Measurements from ENCODE around the gene TPM1. TPM values are rescaled to one million over a fixed set of nuclear protein-coding genes. Genes with fewer than 3 reads are reported as not detected.
A peak's percentile ranks its signal among the peaks of the same experiment; 100 is the strongest.

TPM1 gene
- total RNA-seq, 1 experiment from 2014 or later: 748 TPM

DNA sequence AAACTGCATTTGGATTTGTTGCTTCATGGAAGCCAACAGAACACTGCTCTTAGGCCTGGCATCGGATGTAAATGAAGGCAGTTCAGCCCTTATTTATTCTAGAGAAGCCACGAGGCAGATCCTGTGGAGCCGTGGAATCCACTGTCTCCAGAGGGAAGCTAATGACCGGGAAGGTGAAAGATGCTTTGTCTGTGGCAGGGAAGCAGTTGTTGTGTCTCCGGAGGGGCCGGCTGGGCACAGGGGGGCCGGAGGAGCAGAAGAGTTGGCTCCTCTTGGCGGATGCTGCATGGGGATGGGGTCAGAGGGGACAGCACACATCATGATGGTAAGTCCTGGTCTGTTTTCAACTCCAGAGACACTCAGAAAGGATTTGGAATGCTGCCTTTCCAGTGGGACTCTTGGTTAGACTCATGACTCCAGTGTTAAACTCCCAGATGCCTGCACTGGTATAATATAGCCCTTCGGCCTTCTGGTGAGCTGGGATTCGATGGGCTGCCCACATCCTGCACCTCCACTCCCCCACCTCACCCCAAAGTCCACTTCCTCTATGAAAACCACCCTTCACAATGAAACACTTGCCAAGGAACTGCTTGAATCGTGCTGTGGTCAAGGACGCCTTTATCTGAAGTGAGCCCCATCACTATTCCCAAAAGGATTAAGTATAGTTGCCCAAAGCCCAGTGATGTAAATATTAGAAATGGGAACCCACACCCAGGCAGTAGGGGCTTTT lies 33.6 kb downstream of the TPM1 start:
- peak overlapping the region; percentile 19 for H2AK5ac ChIP-seq (ENCODE audit: insufficient read length, low read length)
- H4K5ac ChIP-seq (ENCODE audit: insufficient read length, low read depth, low read length): peak overlapping the region; percentile 15
- H4K20me1 ChIP-seq (ENCODE audit: control insufficient read depth, insufficient read depth, insufficient read length): no peaks in the 10 kb centered on the region
- peak overlapping the region; percentile 89 for H3K27ac ChIP-seq (ENCODE audit: insufficient read length, low read depth, low read length)
- H3K23me2 ChIP-seq (ENCODE audit: insufficient read length, low read depth, low read length, poor library complexity, severe bottlenecking): no peaks in the 10 kb centered on the region
- peak overlapping the region; percentile 97 to 99 (median 97) for H3K27ac Mint-ChIP-seq
- H3K4me1 ChIP-seq (ENCODE audit: insufficient read depth, low read length): peaks cover 17% of the 10 kb centered on the region; the same call in 1 of the 2 replicates
- H3K56ac ChIP-seq (ENCODE audit: insufficient read length, low read depth, low read length): no peak overlapping the region
- peak overlapping the region; percentile 40 for H2BK12ac ChIP-seq (ENCODE audit: insufficient read length, low read depth, low read length)
- no peak overlapping the region for H2BK20ac ChIP-seq (ENCODE audit: low read depth, low read length, poor library complexity, severe bottlenecking)
- H3K9me3 ChIP-seq (ENCODE audit: control insufficient read depth, low read depth, low read length): no peaks in the 10 kb centered on the region
- peaks cover 75 to 82% of the 10 kb centered on the region in 2 experiments for H3K4me1 Mint-ChIP-seq
- H3K18ac ChIP-seq (ENCODE audit: insufficient read length, low read depth, low read length): peak overlapping the region; percentile 62
- WGBS (ENCODE audit: extremely low coverage, insufficient read length, low lambda C conversion rate): no CpG with 5 or more reads among the region's 12 CpGs
- H3K23ac ChIP-seq (ENCODE audit: insufficient read length, low read depth, low read length): no peak overlapping the region
- H3K9ac ChIP-seq (ENCODE audit: extremely low read depth, insufficient read length, low read length): peak overlapping the region; percentile 9
- no peaks in the 10 kb centered on the region for H3K79me1 ChIP-seq (ENCODE audit: insufficient read depth, low read depth, low read length, poor library complexity, severe bottlenecking)
- H4K91ac ChIP-seq (ENCODE audit: insufficient read length, low read depth, low read length): peak overlapping the region; percentile 29
- peak overlapping the region; percentile 10; the same call in 1 of the 2 replicates for H3K4ac ChIP-seq (ENCODE audit: low read depth, low read length)
- H2BK15ac ChIP-seq (ENCODE audit: low read depth, low read length): no peak overlapping the region
- H2AFZ ChIP-seq (ENCODE audit: low read length): no peak overlapping the region
- peak overlapping the region; percentile 63 for H2BK120ac ChIP-seq (ENCODE audit: low read depth, low read length, poor library complexity, severe bottlenecking)
- peak overlapping the region; percentile 59 for H2BK5ac ChIP-seq (ENCODE audit: insufficient read length, low read length)
- no peaks in the 10 kb centered on the region for H3K79me2 ChIP-seq (ENCODE audit: insufficient read depth, low read length)
- peak overlapping the region; percentile 38 to 65 for H3K4me3 Mint-ChIP-seq
- peak overlapping the region; percentile 27; the same call in 1 of the 2 replicates for H3K14ac ChIP-seq (ENCODE audit: insufficient read depth, low read length)
- no peak overlapping the region for H4K8ac ChIP-seq (replicated peaks; ENCODE audit: insufficient read length, low read depth, low read length)
- H3K27me3 ChIP-seq (ENCODE audit: insufficient read depth, low read length): no peaks in the 10 kb centered on the region
- H3K4me2 ChIP-seq (ENCODE audit: insufficient read depth, insufficient read length, low read length): peak overlapping the region; percentile 3
- DNase-seq: no peak
- no peak overlapping the region for H3T11ph ChIP-seq (ENCODE audit: low read length)
- TF ChIP-seq, protein P1, sequence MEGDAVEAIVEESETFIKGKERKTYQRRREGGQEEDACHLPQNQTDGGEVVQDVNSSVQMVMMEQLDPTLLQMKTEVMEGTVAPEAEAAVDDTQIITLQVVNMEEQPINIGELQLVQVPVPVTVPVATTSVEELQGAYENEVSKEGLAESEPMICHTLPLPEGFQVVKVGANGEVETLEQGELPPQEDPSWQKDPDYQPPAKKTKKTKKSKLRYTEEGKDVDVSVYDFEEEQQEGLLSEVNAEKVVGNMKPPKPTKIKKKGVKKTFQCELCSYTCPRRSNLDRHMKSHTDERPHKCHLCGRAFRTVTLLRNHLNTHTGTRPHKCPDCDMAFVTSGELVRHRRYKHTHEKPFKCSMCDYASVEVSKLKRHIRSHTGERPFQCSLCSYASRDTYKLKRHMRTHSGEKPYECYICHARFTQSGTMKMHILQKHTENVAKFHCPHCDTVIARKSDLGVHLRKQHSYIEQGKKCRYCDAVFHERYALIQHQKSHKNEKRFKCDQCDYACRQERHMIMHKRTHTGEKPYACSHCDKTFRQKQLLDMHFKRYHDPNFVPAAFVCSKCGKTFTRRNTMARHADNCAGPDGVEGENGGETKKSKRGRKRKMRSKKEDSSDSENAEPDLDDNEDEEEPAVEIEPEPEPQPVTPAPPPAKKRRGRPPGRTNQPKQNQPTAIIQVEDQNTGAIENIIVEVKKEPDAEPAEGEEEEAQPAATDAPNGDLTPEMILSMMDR (conservative IDR thresholded peaks at IDR 0.05): no peak
- H3K36me3 Mint-ChIP-seq (ENCODE audit: insufficient read depth in 1 of 3, low read depth in 3 of 3): peaks cover 1 to 17% (median 11%) of the 10 kb centered on the region in 3 experiments; a peak in 5 of 7 replicates
- H3K27me3 Mint-ChIP-seq (ENCODE audit: low read depth): no peaks in the 10 kb centered on the region
- H3K9me3 Mint-ChIP-seq: no peaks in the 10 kb centered on the region; a peak in 1 of 5 replicates

Measured in H9 (cell line).